Endothelial cell of umbilical vein (primary cell): ENCODE results near the gene NAV3. TPM values are rescaled to one million over a fixed set of nuclear protein-coding genes. Genes with fewer than 3 reads are reported as not detected.

Source experiments
- BruUV-seq: library from RNA; stranded (reverse); fragments of 400-500 nt; replicated peaks from 2 replicates; lab custom pipeline; 2021; lab: Mats Ljungman, UMichigan
- CTCF ChIA-PET: fragments of 300-600, 350-600 bp; sonication (Branson Sonifier 250); formaldehyde crosslinking; loops from one replicate; lab custom pipeline; 2021; ENCODE audit warnings: antibody characterized with exemption, inconsistent platforms; lab: Charles Lee
- POLR2A ChIA-PET: fragments of 300-600, 350-600 bp; sonication (Branson Sonifier 250); formaldehyde crosslinking; loops from one replicate; lab custom pipeline; 2021; ENCODE audit warnings: antibody characterized with exemption, inconsistent platforms; lab: Charles Lee
- DNase-seq: peaks from one replicate; pipeline ENCODE4 v3.0.0-alpha.2; 2011; ENCODE audit warnings: low read depth, low spot score
- FAIRE-seq: peaks from 2 replicates; lab custom pipeline; 2011; peaks lifted over from hg19 to GRCh38; lab: Jason Lieb, UNC
- H2AFZ ChIP-seq: 2 replicates; pipeline ENCODE4 v1.6.0; 2012; ENCODE audit warnings: low read depth, low read length, control low read depth, inconsistent platforms
- H3K27ac ChIP-seq: 2 replicates; pipeline ENCODE4 v1.5.1; 2011; ENCODE audit warnings: low read depth, mild to moderate bottlenecking, control low read depth, low read length, moderate library complexity; ENCODE audit not compliant: insufficient read depth
- H3K27me3 ChIP-seq, 2 experiments: 2 replicates each; pipeline versions ENCODE4 v1.6.0 to v1.6.1; 2011; ENCODE audit warnings: low read length in 2 of 2, mixed read lengths in 1 of 2; ENCODE audit not compliant: control insufficient read depth in 2 of 2, insufficient read depth in 2 of 2
- H3K36me3 ChIP-seq, 2 experiments: 2 replicates in 1 of 2; 3 replicates in 1 of 2; pipeline ENCODE4 v1.5.1; 2011; ENCODE audit warnings: low read length in 2 of 2, mild to moderate bottlenecking in 1 of 2, moderate library complexity in 1 of 2; ENCODE audit not compliant: control insufficient read depth in 2 of 2, insufficient read depth in 2 of 2; ENCODE audit errors: extremely low read depth in 1 of 2
- H3K4me1 ChIP-seq: 3 replicates; pipeline ENCODE4 v1.5.1; 2011; ENCODE audit warnings: mild to moderate bottlenecking, low read length; ENCODE audit not compliant: control insufficient read depth, insufficient read depth; ENCODE audit errors: extremely low read depth
- H3K4me2 ChIP-seq: 2 replicates; pipeline ENCODE4 v1.6.1; 2011; ENCODE audit warnings: low read length, control low read depth, mixed read lengths; ENCODE audit not compliant: insufficient read depth
- H3K4me3 ChIP-seq, 3 experiments: fragments of 200-600 bp in 1 of 3; sonication (generic), shearing (Covaris generic) in 1 of 3; replicated peaks in 1 of 3; 2 replicates each; pipeline ENCODE4 v1.5.1; 2011 to 2016; ENCODE audit warnings: control low read depth in 3 of 3, low read length in 3 of 3, mild to moderate bottlenecking in 2 of 3, inconsistent platforms in 1 of 3, low read depth in 1 of 3, moderate library complexity in 1 of 3; ENCODE audit not compliant: insufficient read depth in 1 of 3
- H3K79me2 ChIP-seq: 2 replicates; pipeline ENCODE4 v1.6.0; 2012; ENCODE audit warnings: low read length, inconsistent platforms; ENCODE audit not compliant: control insufficient read depth, insufficient read depth
- H3K9ac ChIP-seq: replicated peaks from 2 replicates; pipeline ENCODE3; 2011; ENCODE audit warnings: low read length, control low read depth; ENCODE audit not compliant: insufficient read depth; ENCODE audit errors: extremely low read depth
- H3K9me1 ChIP-seq: replicated peaks from 3 replicates; pipeline ENCODE4 v1.6.0; 2011; ENCODE audit warnings: mild to moderate bottlenecking, low read length; ENCODE audit not compliant: control insufficient read depth, insufficient read depth; ENCODE audit errors: extremely low read depth
- H3K9me3 ChIP-seq: replicated peaks from 2 replicates; pipeline ENCODE4 v1.5.1; 2012; ENCODE audit warnings: low read length, inconsistent platforms; ENCODE audit not compliant: control insufficient read depth, insufficient read depth
- H4K20me1 ChIP-seq: replicated peaks from 2 replicates; pipeline ENCODE3; 2011; ENCODE audit warnings: mild to moderate bottlenecking, low read length; ENCODE audit not compliant: control insufficient read depth, insufficient read depth; ENCODE audit errors: extremely low read depth
- EZH2 ChIP-seq: IDR thresholded peaks from 2 replicates; pipeline ENCODE4 v1.6.1; 2012; ENCODE audit warnings: borderline replicate concordance, low read depth, mild to moderate bottlenecking, moderate library complexity, low read length, inconsistent platforms; ENCODE audit not compliant: severe bottlenecking
- FOS ChIP-seq: IDR thresholded peaks from 2 replicates; pipeline ENCODE4 v1.6.1; 2011; ENCODE audit warnings: mild to moderate bottlenecking, low read length, moderate library complexity, borderline replicate concordance; ENCODE audit not compliant: insufficient read depth
- GATA2 ChIP-seq: IDR thresholded peaks from 2 replicates; pipeline ENCODE4 v1.7.0; 2011; ENCODE audit warnings: low read depth, mild to moderate bottlenecking, moderate library complexity, mixed read lengths, low read length; ENCODE audit not compliant: insufficient read length, insufficient read depth
- JUN ChIP-seq: IDR thresholded peaks from 2 replicates; pipeline ENCODE4 v1.6.1; 2011; ENCODE audit warnings: borderline replicate concordance, low read depth; ENCODE audit not compliant: insufficient read length, insufficient read depth
- MYC ChIP-seq: IDR thresholded peaks from one replicate; pipeline ENCODE4 v1.6.1; 2011; ENCODE audit warnings: mild to moderate bottlenecking, low read depth, low read length
- POLR2A ChIP-seq: IDR thresholded peaks from 2 replicates; pipeline ENCODE4 v1.6.1; 2012; ENCODE audit warnings: low read depth, mild to moderate bottlenecking, control low read depth, low read length
- POLR2AphosphoS5 ChIP-seq: IDR thresholded peaks from 2 replicates; pipeline ENCODE4 v1.6.1; 2012; ENCODE audit warnings: low read depth, mild to moderate bottlenecking, control low read depth, low read length, moderate library complexity; ENCODE audit not compliant: insufficient read depth
- dilution Hi-C: fragments of 300-500 bp; cut with MboI; formaldehyde crosslinking; loops from one replicate; pipeline ENCODE4 v1.15.0; 2019; ENCODE audit warnings: low sequenced_read_pairs; ENCODE audit not compliant: extremely low pct_ligation_motif_present
- intact Hi-C: fragments of 100-400 bp; cut with micrococcal nuclease; formaldehyde crosslinking; loops from one replicate; pipeline ENCODE4 v1.10.0; 2022
- polyA plus RNA-seq, 4 experiments: library from polyadenylated mRNA; depleted of rRNA in 3 of 4; stranded (reverse) in 3 of 4; unstranded in 1 of 4; fragments of >200 nt; gene quantifications; 2 replicates each; pipeline versions ENCODE4 v1.2.1 to v1.2.3, GENCODE V29; 2011 to 2012; ENCODE audit warnings: missing spikeins in 1 of 4
- total RNA-seq: library from RNA; stranded (reverse); gene quantifications from 2 replicates; pipeline ENCODE4 v1.2.3, GENCODE V29; 2021
- TF ChIP-seq, protein P1 (sequence below), 2 donors: IDR thresholded peaks; 1 replicate in 1 of 2; 2 replicates in 1 of 2; pipeline ENCODE4 v1.5.1; 2011; ENCODE audit warnings: low read length in 2 of 2, mild to moderate bottlenecking in 2 of 2, moderate library complexity in 2 of 2, control low read depth in 1 of 2, inconsistent platforms in 1 of 2, low read depth in 1 of 2; ENCODE audit not compliant: insufficient read depth in 1 of 2; ENCODE audit errors: extremely low read depth in 1 of 2
- TF ChIP-seq, protein P2 (sequence below): IDR thresholded peaks from 2 replicates; pipeline ENCODE4 v1.6.1; 2011; ENCODE audit not compliant: insufficient read depth, insufficient read length

The NAV3 gene
- total and polyA plus RNA-seq, 2 donors (not counting 3 experiments of a cell fraction or from before 2014, with no cell fraction given), result 6.7 to 40.1 TPM

DNA sequence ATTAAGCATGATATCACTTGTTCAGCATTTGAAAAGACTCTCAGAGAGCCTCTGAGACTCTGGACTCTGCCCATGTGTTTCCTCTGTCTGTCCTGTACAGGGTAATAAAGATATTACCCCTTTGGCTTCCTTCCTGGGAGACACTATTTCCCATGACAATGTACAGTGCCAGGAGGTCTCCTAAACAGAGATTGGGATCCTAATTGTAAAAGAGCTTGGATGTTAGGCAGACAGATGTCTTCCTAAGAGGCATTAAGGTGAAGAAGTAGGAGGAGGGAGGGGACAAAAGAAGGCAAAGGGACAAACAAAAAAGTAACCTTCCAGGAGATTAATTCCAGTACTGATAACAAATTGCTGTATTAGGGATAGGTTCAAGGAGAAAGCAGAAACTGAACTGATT lies 45.5 kb upstream of the NAV3 start:
- BruUV-seq, result no TSS peak

More for the DNA sequence above, 45.5 kb upstream of the NAV3 start:
- Histone ChIP-seq H3K79me2 (no peaks in the 10 kb centered on the region), H3K36me3 (no peaks in the 10 kb centered on the region), H3K9me1 (no peaks in the 10 kb centered on the region), H2AFZ (no peak overlapping the region), H3K4me3 (no peak overlapping the region), H3K27me3 (no peaks in the 10 kb centered on the region), H3K9me3 (no peaks in the 10 kb centered on the region), H4K20me1 (no peaks in the 10 kb centered on the region), H3K9ac (no peak overlapping the region), H3K4me2 (no peak overlapping the region), H3K4me1 (no peaks in the 10 kb centered on the region), H3K27ac (no peak overlapping the region)
- intact Hi-C loops, result no loop called here
- POLR2A ChIA-PET, result no interaction called here
- dilution Hi-C loops, result no loop called here
- no peak for TF ChIP-seq FOS
- TF ChIP-seq POLR2AphosphoS5, result no peak
- no peak for TF ChIP-seq POLR2A
- no peak for TF ChIP-seq MYC
- TF ChIP-seq, protein P1, sequence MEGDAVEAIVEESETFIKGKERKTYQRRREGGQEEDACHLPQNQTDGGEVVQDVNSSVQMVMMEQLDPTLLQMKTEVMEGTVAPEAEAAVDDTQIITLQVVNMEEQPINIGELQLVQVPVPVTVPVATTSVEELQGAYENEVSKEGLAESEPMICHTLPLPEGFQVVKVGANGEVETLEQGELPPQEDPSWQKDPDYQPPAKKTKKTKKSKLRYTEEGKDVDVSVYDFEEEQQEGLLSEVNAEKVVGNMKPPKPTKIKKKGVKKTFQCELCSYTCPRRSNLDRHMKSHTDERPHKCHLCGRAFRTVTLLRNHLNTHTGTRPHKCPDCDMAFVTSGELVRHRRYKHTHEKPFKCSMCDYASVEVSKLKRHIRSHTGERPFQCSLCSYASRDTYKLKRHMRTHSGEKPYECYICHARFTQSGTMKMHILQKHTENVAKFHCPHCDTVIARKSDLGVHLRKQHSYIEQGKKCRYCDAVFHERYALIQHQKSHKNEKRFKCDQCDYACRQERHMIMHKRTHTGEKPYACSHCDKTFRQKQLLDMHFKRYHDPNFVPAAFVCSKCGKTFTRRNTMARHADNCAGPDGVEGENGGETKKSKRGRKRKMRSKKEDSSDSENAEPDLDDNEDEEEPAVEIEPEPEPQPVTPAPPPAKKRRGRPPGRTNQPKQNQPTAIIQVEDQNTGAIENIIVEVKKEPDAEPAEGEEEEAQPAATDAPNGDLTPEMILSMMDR (IDR thresholded peaks at IDR 0.05; ENCODE audit: extremely low read depth in 1 of 2, insufficient read depth in 1 of 2, low read depth in 1 of 2, low read length in 2 of 2), result no peak
- TF ChIP-seq EZH2, result no peak
- no peak for TF ChIP-seq GATA2
- TF ChIP-seq, protein P2, sequence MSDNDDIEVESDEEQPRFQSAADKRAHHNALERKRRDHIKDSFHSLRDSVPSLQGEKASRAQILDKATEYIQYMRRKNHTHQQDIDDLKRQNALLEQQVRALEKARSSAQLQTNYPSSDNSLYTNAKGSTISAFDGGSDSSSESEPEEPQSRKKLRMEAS, result no peak
- TF ChIP-seq JUN, result no peak
- FAIRE-seq (no peak), DNase-seq (no peak)
- CTCF ChIA-PET, result no interaction called here
